Measurements from ENCODE around the gene STAMBPL1.

The STAMBPL1 gene

DNA sequence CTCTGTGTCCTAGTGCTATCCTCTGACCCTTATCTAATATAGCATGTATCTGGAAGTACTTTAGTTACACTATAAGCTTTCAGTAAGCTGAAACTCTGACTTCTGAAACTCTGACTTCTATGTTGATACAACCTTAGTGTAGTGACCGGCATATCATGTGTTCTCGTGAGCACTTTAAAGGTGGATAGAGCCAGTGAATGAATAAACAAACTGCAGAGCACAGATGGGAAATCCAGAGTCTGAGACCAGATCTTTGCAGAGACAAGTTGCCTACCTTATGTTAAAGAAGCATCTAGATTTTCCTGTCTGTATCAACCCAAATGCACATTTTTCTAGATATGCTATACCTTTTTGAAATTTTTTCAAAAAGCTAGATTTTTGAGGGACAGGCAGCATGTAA lies 69.0 kb downstream of the STAMBPL1 start:
- DNase-seq (ENCODE audit: low read depth in 2 of 2, low spot score in 1 of 2): no peak

DNA sequence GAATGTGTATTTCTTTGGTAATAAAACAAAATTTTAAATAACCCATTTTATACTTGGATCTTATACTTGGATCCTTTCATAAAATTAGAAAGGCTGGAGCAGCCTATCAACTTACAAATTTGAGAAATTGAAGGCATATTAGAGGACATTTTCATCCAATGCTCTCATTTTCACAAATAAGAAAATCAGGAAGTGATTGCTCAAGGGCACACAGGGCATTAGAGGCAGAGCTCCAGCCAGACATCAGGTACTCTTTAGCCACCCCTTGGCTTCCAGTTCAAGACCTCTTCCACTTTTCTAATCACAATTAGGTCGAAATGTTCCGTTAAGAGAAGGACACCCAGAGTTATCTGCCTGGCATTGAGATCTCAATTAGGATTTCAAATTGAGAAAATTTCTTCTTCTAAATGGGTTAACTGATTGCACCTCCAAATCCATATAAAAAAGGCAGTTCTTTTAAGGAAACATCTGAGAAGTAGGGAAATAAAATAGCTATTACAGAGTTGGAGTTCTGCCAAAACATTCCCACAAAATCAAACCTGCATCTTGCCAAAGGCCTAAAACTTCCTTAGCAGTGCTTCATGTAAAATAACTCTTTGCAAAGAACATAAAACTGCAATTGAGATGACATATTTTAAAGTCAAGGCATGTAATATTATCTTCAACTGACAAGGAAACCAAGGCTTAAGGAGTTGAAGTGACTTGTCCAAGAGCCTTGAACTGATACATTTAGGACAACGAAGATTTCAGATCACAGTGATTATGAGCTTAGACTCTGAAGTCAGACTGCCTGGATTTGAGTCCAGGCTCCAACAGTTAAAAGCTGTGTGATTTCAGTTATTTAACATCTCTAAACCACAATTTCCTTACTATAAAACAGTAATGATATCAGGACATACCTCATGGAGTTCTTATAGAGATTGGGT lies 70.1 kb downstream of the STAMBPL1 start:
- DNase-seq (ENCODE audit: low read depth in 2 of 2, low spot score in 1 of 2): no peak

DNA sequence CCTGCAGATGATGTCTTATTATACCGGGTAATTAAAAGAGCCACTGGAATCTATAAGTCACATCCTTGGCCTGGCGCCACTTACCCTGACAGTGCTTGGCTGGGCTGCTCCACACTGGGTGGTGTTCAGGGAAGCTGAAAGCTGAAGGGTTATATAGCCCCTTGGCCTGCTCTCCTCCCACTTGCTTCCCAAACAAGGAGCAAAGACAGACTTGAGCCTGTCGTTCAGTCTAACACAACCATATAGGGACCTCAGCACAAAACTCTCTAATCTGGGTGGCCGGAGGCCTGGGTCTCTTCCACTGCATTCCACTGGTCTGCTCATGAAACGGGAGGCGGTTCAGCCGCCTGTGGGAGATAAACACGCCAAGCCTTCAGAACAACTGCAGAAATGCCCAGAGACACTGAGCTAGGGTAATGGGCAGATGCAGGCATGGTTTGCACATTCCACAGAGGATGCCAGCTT lies 72.6 kb downstream of the STAMBPL1 start, which contains the start of gene ACTA2:
ACTA2 (minus strand) TSS at position 127 of the 465 bp plus-strand sequence. CDS start 3,843 bp downstream, outside the sequence.
- no peak for DNase-seq (ENCODE audit: low read depth in 2 of 2, low spot score in 1 of 2)

DNA sequence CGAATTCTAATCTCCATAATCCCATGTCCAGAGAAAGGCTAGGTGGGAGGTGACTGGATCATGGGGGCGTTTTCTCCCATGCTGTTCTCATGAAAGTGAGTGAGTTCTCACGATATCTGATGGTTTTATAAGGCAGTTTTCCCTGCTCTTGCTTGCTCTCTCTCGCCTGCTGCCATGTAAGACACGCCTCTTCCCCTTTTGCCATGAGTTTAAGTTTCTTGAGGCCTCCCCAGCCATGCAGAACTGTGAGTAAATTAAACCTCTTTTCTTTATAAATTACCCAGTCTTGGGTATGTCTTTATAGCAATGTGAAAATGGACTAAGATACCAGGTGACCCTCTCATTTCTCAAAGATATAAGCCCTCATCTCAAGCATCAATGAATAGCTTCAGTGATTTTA lies 73.6 kb downstream of the STAMBPL1 start:
- no peak for DNase-seq (ENCODE audit: low read depth in 2 of 2, low spot score in 1 of 2)

DNA sequence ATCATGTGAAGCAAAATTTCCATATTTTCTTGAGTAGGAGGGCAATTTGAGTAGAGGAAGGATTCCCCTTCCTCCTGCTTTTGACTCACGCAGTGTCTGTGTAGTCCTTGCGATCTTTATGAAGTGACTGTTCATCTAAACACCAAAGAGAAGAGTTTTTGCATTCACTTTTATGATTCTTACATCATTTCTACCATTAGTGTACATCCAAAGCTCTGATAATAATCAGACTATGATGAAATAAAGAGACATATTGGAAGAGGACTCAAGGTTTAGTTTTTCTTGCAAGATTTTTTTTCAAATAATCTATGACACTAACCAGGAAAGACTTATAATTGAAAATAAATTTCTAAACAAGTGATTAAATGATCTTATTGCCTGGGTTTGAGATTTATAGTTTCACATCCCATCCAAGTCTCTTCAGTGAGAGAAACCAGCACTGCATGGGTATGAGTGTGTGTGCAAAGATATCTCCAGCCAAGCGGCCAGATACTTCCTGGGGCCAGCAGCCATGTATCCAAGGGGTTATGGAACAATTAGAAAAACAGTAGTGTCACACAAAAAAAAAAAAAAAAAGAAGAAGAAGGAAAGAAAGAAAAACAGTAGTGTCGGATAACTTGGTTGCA lies 74.5 kb downstream of the STAMBPL1 start:
- DNase-seq (ENCODE audit: low read depth in 2 of 2, low spot score in 1 of 2): no peak

DNA sequence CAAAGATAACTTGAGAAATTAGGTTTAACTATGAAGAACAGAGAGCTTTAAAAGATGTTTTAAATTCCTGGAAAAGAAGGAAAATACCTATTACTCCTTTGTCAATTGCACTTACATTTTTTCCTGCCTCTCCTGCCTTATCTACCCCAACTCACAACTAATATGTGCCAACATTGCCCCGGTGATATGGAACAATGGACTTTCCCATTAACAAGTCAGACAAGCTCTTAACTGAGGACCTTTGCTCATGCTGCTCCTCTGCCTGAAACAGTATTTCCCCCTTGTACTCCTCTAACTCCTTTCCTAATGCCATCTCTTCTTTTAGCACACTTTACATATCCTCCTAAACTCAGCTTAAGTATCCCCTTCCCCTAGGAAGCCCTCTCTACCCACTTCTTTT lies 77.3 kb downstream of the STAMBPL1 start:
- no peak for DNase-seq (ENCODE audit: low read depth in 2 of 2, low spot score in 1 of 2)

DNA sequence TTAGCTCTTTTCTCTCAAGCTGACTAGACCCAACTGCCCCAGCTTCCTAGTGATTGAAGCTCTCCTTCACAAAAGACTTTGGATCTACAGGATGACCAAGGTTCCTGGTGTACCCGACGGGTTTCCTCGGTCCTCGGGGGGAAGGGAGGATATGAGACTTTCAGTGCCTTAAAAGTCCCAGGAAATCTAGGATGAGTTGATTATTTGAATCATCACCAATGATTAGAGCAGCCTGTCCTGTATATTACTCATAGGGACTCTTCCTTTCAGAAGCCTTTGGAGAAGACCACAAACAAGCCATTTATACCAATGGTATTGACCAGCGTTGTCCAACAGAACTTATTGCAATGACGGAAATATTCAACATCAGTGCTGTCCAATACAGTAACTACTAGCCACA lies 78.7 kb downstream of the STAMBPL1 start:
- no peak for DNase-seq (ENCODE audit: low read depth in 2 of 2, low spot score in 1 of 2)

DNA sequence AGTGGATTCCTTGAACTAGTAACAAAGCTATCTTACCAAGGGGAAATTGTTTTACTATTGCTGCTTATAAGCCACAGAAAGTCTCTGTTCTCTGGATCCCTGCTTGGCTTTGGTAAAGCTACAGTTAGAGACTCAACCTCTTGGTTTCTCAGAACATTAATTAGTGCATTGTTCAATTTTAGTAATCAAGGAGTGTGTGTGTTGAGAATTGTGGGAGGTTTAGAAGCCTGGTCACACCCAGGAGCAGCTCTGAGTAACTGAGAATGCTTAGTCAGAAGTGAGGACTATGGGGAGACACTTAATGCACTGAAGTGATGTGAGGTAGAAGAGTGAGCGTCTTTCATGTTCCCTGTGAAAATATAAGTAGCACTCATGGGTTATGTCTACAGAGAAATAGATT lies 80.8 kb downstream of the STAMBPL1 start:
- no peak for DNase-seq (ENCODE audit: low read depth in 2 of 2, low spot score in 1 of 2)

DNA sequence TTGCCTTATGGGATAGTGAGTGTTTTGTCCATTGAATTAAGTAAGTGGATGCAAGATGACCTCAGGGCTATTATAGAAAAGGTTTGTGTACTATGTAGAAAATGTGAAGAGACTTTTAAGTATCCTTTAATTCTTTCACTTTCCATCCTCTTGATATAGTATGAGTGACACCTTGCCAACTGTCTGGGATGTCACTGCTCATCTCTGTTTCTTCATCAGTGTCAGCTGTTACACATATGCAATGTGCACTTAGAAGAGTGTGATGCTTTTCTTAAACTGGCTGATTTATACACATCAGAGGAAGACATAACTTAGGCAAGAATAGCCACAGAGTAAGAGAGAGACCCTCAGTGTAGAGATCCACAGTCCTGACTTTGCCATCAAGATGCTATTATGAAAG lies 81.2 kb downstream of the STAMBPL1 start:
- DNase-seq (ENCODE audit: low read depth in 2 of 2, low spot score in 1 of 2): no peak

DNA sequence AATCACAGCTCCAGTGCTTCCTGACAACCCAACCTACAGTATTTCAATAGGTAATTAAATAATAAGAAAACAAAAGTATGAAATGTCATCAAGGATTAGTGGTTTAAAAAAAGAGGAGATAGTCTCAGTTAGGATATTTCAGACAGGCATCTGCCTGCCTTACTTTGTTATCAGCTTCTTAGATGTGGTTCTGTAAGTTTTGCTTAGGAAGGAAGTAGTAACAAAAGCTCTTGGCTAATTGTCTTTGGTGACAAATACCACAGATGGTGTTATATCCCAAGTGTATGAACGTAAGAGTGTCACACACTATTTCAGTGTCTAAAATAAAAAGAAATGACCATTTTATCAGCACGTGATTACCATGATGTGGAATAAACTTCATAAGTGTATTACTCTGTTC lies 82.3 kb downstream of the STAMBPL1 start:
- no peak for DNase-seq (ENCODE audit: low read depth in 2 of 2, low spot score in 1 of 2)

DNA sequence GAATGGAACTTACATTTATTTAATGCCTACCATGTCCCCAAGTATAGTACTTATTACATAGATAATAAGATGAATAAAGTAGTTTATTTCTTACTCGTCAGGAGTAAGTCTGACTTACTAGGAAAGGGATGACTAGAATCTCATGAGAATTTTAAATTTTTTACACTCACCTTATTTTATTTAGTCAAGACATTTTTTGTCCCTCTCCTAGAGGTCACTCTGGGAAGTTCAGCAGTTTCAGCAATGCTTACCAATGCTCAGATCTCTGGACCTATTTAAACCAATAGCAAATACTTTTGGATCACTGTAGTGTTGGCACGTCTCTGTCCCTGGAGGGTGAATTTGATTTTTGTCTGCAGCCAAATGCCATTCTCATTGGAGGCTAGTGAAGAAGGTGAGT lies 83.3 kb downstream of the STAMBPL1 start:
- DNase-seq (ENCODE audit: low read depth in 2 of 2, low spot score in 1 of 2): no peak

DNA sequence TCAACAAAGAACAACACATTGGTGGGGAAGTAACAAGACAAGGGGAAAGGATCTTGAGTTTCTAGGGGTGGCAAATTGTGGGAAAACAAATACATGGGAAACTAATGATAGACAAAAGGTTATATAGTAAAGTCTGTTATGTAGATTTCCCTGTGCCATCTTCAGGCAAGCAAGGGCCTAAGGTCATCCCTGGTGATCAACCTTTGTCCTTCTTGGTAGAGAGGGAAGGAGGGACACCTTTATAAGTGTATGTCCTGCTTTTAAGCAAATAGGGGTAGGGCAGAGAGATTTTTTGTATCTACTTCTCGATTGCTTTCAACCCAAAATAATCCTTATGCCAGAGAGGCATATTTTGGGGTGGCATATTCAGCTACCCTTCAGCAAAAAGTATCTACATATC lies 84.3 kb downstream of the STAMBPL1 start:
- DNase-seq (ENCODE audit: low read depth in 2 of 2, low spot score in 1 of 2): no peak

DNA sequence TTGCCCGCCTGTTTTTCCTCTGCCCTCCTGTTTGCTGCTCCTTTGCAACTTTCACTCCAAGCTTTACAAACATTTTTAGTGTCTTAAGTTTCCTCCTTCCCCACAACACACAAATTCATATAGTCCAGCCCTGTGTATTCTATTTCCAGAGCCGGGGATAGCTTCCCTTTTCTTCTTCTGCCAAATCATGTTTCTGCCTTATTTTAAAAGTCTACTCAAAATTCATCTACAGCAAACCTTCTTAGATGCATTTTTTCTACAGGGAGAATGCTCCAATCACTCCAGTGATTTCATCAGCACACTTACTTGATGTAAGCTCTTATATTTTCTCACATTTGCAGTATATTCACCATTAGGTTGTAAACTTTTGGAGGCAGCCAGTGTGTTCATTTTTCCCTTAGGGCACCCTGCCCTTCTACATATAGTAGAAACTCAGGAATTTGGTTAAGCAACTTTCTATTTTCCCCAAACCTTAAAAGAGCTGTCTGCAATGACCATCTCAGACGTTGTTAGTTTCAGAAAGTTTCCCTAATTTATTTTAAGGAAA lies 84.9 kb downstream of the STAMBPL1 start:
- no peak for DNase-seq (ENCODE audit: low read depth in 2 of 2, low spot score in 1 of 2)

DNA sequence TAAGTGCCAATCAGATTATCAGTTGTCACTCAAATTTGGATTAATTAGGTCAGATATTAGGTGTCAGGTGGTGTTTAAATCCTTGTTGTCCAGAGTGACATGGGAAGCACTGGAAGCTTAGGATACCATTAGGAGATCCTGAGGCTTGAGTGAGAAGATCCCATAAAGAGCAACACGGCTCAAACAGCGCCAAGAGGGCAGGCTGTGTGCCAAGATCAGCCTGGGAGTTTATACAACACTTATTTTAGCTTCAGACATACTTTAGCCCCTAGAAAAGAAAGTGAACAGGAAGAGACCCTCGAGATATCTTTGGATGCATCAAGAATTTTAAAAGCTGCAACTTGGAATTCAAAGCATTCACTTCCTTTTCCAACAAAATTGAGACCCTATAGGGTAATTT lies 86.8 kb downstream of the STAMBPL1 start:
- no peak for DNase-seq (ENCODE audit: low read depth in 2 of 2, low spot score in 1 of 2)

DNA sequence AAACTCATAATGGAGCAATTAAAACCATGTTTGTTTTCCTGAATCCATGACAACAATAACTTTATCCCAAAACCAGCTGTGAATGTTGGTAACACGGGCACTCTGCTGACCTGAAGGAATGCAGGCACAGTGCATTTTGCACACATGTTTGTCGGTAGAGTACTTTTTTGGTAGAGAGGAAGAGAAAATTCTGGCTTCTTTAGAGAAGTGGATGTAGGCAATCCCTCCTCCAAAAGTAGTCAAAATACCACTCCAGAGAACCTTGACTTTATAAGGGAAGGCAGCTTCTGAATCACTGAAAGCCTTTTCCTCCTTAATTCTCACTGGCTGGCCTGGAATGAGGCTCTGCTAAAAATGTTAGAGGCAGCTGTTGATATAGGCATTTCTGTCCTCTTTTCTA lies 88.3 kb downstream of the STAMBPL1 start:
- no peak for DNase-seq (ENCODE audit: low read depth in 2 of 2, low spot score in 1 of 2)

DNA sequence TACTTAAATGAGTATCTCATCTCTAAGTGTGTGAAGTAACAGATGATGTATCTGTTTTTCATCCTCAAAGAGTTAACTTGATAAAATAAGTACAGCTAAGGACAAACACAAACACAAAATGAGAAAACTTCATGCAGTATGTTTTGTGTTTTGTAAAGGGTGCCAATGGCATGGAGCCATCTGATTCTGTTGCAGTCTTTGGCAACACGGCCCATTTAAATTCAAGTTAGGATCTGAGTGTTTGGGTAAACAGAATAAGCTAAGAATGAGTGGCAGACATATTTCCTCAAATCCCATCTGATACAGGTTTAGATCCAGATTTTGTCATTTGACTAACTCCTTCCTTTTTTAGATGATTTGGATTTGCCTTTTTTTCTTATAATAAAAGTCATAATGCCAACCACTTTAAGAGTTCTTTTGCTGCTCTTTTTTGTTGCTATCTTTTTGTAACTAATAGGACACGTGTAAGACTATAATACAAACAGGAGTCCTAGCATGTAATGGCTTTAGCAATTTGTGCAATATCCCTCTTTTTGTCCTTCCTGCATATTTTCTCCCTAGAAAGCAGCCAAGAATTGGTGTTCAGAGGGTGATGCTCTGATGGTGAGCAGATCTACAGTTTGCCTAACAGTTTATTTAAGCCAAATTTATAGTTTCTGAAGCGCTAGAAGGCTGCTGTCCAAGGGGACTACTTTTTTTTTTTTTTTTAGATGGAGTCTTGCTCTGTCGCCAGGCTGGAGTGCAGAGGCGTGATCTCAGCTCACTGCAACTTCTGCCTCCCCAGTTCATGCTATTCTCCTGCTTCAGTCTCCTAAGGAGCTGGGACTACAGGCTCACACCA lies 91.4 kb downstream of the STAMBPL1 start:
- no peak for DNase-seq (ENCODE audit: low read depth in 2 of 2, low spot score in 1 of 2)

Data from stimulated activated CD8-positive, alpha-beta memory T cell treated with anti-CD3 and anti-CD28 coated beads, Interleukin-4, amount 100 ng/mL, for 1 hour (primary cell).